Measurements from ENCODE around the gene OLFM3.

DNA sequence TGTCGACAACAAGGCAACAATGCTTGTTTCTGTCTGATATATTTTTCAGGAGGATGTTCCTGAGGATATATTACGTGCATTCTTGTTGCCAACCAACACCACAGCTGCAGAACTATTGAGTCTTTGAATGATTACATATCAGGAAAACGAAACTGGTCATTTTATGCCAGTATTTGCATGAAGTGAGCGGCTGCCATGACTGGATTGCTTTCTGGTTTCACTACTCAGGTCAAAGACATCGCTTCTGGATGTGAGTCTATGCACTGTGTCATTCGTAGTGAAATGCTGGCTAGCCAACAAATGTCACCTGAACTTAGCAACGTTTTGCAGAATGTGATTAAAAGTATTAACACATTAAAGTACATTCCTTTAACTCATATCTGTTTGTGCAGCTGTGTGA lies 35.8 kb upstream of the OLFM3 start:
- TF ChIP-seq, protein P1, sequence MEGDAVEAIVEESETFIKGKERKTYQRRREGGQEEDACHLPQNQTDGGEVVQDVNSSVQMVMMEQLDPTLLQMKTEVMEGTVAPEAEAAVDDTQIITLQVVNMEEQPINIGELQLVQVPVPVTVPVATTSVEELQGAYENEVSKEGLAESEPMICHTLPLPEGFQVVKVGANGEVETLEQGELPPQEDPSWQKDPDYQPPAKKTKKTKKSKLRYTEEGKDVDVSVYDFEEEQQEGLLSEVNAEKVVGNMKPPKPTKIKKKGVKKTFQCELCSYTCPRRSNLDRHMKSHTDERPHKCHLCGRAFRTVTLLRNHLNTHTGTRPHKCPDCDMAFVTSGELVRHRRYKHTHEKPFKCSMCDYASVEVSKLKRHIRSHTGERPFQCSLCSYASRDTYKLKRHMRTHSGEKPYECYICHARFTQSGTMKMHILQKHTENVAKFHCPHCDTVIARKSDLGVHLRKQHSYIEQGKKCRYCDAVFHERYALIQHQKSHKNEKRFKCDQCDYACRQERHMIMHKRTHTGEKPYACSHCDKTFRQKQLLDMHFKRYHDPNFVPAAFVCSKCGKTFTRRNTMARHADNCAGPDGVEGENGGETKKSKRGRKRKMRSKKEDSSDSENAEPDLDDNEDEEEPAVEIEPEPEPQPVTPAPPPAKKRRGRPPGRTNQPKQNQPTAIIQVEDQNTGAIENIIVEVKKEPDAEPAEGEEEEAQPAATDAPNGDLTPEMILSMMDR (IDR thresholded peaks at IDR 0.05) = no peak
- TF ChIP-seq POLR2A (IDR thresholded peaks at IDR 0.05) (no peak), EP300 (IDR thresholded peaks at IDR 0.05) (no peak)

All from stomach (tissue), 4 donors.